Measurements from ENCODE around the gene COL23A1. TPM values are rescaled to one million over a fixed set of nuclear protein-coding genes. Genes with fewer than 3 reads are reported as not detected.

The COL23A1 gene
- total RNA-seq, 1 experiment from 2014 or later, result 5.7 TPM

GRCh38 chr5:178252258-178252657, 337.9 kb downstream of the COL23A1 start:
- no peaks in the 10 kb centered on the region for H3K79me2 ChIP-seq (ENCODE audit: low read length)
- H3K9ac ChIP-seq (ENCODE audit: low read length), result peak overlapping the region; percentile 68
- peak overlapping the region; percentile 18 for H3K4me2 ChIP-seq (ENCODE audit: low read depth, low read length, poor library complexity, severe bottlenecking)
- no peak overlapping the region for H2AFZ ChIP-seq (ENCODE audit: low read length)
- H3K9me3 ChIP-seq (ENCODE audit: low read length), result no peaks in the 10 kb centered on the region
- DNase-seq, result peak; percentile 74
- H3K9me2 ChIP-seq (replicated peaks; ENCODE audit: insufficient read depth, low read length), result no peaks in the 10 kb centered on the region
- peaks cover 95% of the 10 kb centered on the region for H3K4me1 ChIP-seq (ENCODE audit: low read length)
- no peaks in the 10 kb centered on the region for H4K20me1 ChIP-seq (ENCODE audit: insufficient read depth, low read depth, low read length)
- H3K4me3 ChIP-seq (ENCODE audit: low read length), result peak overlapping the region; percentile 25; the same call in 1 of the 2 replicates
- no peaks in the 10 kb centered on the region for H3K27me3 ChIP-seq (ENCODE audit: low read length)
- peak overlapping the region; percentile 100 for H3K27ac ChIP-seq (ENCODE audit: low read length)
- H3K36me3 ChIP-seq (ENCODE audit: insufficient read depth, low read length), result no peaks in the 10 kb centered on the region

GRCh38 chr5:178250263-178250662, 339.9 kb downstream of the COL23A1 start:
- Histone ChIP-seq H3K27me3 (ENCODE audit: low read length) (no peaks in the 10 kb centered on the region), H4K20me1 (ENCODE audit: insufficient read depth, low read depth, low read length) (no peaks in the 10 kb centered on the region), H2AFZ (ENCODE audit: low read length) (no peak overlapping the region), H3K27ac (ENCODE audit: low read length) (peak overlapping the region; percentile 100), H3K9me3 (ENCODE audit: low read length) (no peaks in the 10 kb centered on the region), H3K36me3 (ENCODE audit: insufficient read depth, low read length) (no peaks in the 10 kb centered on the region), H3K4me3 (ENCODE audit: low read length) (peak overlapping the region; percentile 57; the same call in 1 of the 2 replicates), H3K9me2 (replicated peaks; ENCODE audit: insufficient read depth, low read length) (no peaks in the 10 kb centered on the region), H3K79me2 (ENCODE audit: low read length) (no peaks in the 10 kb centered on the region), H3K4me2 (ENCODE audit: low read depth, low read length, poor library complexity, severe bottlenecking) (peak overlapping the region; percentile 68), H3K9ac (ENCODE audit: low read length) (peak overlapping the region; percentile 79), H3K4me1 (ENCODE audit: low read length) (peaks cover 95% of the 10 kb centered on the region)
- DNase-seq, result peak; percentile 78

DNA sequence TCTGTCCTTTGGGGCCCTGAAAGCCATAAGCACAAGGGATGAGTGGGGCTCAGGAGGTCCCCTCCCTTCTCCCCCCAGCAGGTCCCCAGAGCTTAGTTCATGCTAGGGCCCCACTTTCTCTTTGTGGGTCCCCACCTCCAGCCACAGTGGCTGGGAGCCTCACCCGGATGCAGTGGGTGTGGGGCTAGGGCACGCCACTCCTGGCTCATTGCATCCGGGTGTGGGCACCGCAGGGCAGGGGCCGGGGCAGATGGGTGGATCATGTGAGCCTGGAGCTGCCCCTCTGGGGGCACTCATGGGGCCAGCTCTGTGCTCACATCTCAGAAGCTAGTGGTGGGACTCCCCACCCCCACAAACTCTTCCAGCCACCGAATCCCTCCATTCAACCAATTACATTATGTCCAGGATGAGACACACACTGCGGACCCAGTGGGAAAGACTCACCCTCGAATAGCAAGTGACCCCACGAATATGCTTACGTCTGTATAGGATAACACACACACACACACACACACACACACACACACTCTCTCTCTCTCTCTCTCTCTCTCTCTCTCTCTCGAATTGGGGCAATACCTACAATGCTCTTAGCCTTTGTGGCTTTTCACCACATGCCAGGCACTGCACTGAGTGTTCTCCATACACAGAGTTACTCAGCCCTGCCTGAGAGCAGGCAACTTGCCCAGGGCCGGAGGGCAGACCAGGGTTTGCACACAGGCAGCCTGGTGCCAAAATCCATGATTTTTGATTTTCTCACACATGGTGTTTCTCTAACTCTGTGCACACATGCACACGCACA, 340.8 kb downstream of the COL23A1 start:
- H3K79me2 ChIP-seq (ENCODE audit: low read length), result no peaks in the 10 kb centered on the region
- H2AFZ ChIP-seq (ENCODE audit: low read length), result no peak overlapping the region
- no peaks in the 10 kb centered on the region for H3K27me3 ChIP-seq (ENCODE audit: low read length)
- peak overlapping the region; percentile 79 for H3K9ac ChIP-seq (ENCODE audit: low read length)
- no peaks in the 10 kb centered on the region for H3K9me3 ChIP-seq (ENCODE audit: low read length)
- peak overlapping the region; percentile 57; the same call in 1 of the 2 replicates for H3K4me3 ChIP-seq (ENCODE audit: low read length)
- no peaks in the 10 kb centered on the region for H4K20me1 ChIP-seq (ENCODE audit: insufficient read depth, low read depth, low read length)
- DNase-seq, result peak; percentile 90
- no peaks in the 10 kb centered on the region for H3K36me3 ChIP-seq (ENCODE audit: insufficient read depth, low read length)
- H3K9me2 ChIP-seq (replicated peaks; ENCODE audit: insufficient read depth, low read length), result no peaks in the 10 kb centered on the region
- H3K4me1 ChIP-seq (ENCODE audit: low read length), result peaks cover 95% of the 10 kb centered on the region
- peak overlapping the region; percentile 100 for H3K27ac ChIP-seq (ENCODE audit: low read length)
- H3K4me2 ChIP-seq (ENCODE audit: low read depth, low read length, poor library complexity, severe bottlenecking), result peak overlapping the region; percentile 68

- Histone ChIP-seq H3K4me1 (ENCODE audit: low read length) (peaks cover 93% of the 10 kb centered on the region), H3K36me3 (ENCODE audit: insufficient read depth, low read length) (no peaks in the 10 kb centered on the region), H4K20me1 (ENCODE audit: insufficient read depth, low read depth, low read length) (no peaks in the 10 kb centered on the region), H3K4me3 (ENCODE audit: low read length) (peak overlapping the region; percentile 57; the same call in 1 of the 2 replicates), H3K9me2 (replicated peaks; ENCODE audit: insufficient read depth, low read length) (no peaks in the 10 kb centered on the region), H3K9ac (ENCODE audit: low read length) (peak overlapping the region; percentile 79), H3K9me3 (ENCODE audit: low read length) (no peaks in the 10 kb centered on the region), H3K27ac (ENCODE audit: low read length) (peak overlapping the region; percentile 100), H3K27me3 (ENCODE audit: low read length) (no peaks in the 10 kb centered on the region), H3K4me2 (ENCODE audit: low read depth, low read length, poor library complexity, severe bottlenecking) (peak overlapping the region; percentile 68), H2AFZ (ENCODE audit: low read length) (no peak overlapping the region), H3K79me2 (ENCODE audit: low read length) (no peaks in the 10 kb centered on the region)
- peak; percentile 66 for DNase-seq
These were observed 341.4 kb downstream of the COL23A1 start for GRCh38 chr5:178248750-178249149.

GRCh38 chr5:178247481-178248456, 342.4 kb downstream of the COL23A1 start:
- H3K79me2 ChIP-seq (ENCODE audit: low read length), result no peaks in the 10 kb centered on the region
- peak overlapping the region; percentile 57; the same call in 1 of the 2 replicates for H3K4me3 ChIP-seq (ENCODE audit: low read length)
- peak overlapping the region; percentile 100 for H3K27ac ChIP-seq (ENCODE audit: low read length)
- H3K27me3 ChIP-seq (ENCODE audit: low read length), result no peaks in the 10 kb centered on the region
- no peaks in the 10 kb centered on the region for H3K9me3 ChIP-seq (ENCODE audit: low read length)
- H2AFZ ChIP-seq (ENCODE audit: low read length), result no peak overlapping the region
- peaks cover 85% of the 10 kb centered on the region for H3K4me1 ChIP-seq (ENCODE audit: low read length)
- H3K9me2 ChIP-seq (replicated peaks; ENCODE audit: insufficient read depth, low read length), result no peaks in the 10 kb centered on the region
- peak; percentile 84 for DNase-seq
- no peaks in the 10 kb centered on the region for H4K20me1 ChIP-seq (ENCODE audit: insufficient read depth, low read depth, low read length)
- H3K36me3 ChIP-seq (ENCODE audit: insufficient read depth, low read length), result no peaks in the 10 kb centered on the region
- peak overlapping the region; percentile 79 for H3K9ac ChIP-seq (ENCODE audit: low read length)
- peak overlapping the region; percentile 68 for H3K4me2 ChIP-seq (ENCODE audit: low read depth, low read length, poor library complexity, severe bottlenecking)

DNA sequence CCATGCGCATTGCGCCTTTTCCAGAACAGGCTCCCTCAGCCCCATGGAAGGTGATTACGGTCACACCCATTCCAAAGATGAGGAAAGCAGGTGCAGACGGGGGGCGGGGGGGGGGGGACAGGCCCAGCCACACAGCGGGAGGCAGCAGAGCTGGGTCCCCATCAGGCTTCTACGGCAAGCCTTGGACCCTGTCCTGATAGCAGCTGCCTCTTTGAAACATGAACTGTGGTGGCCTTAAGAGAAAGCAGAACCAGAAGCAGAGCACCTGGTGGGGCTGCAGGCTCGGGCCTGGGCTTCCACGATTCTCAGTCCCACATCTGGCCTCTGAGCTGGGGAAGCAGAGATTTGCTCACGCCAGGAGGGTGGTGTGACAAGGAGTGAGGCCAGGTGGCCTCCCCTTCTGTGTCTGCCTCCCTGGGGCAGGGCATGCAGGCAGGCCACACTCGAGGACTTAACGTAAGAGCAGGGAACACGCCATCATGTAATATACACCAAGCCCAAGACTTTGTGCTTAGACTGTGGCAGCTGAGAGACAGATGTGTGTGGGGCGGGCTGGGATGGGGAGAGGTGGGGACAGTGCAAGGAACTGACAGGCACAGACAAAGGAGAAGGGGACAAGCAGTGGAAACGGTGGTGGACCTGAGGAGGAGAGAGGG, 343.4 kb downstream of the COL23A1 start:
- H3K9ac ChIP-seq (ENCODE audit: low read length), result peak overlapping the region; percentile 79
- peak overlapping the region; percentile 68 for H3K4me2 ChIP-seq (ENCODE audit: low read depth, low read length, poor library complexity, severe bottlenecking)
- H2AFZ ChIP-seq (ENCODE audit: low read length), result no peak overlapping the region
- H3K4me3 ChIP-seq (ENCODE audit: low read length), result no peak overlapping the region
- H3K36me3 ChIP-seq (ENCODE audit: insufficient read depth, low read length), result no peaks in the 10 kb centered on the region
- H3K27me3 ChIP-seq (ENCODE audit: low read length), result no peaks in the 10 kb centered on the region
- H3K79me2 ChIP-seq (ENCODE audit: low read length), result no peaks in the 10 kb centered on the region
- H3K9me3 ChIP-seq (ENCODE audit: low read length), result no peaks in the 10 kb centered on the region
- peak; percentile 87 for DNase-seq
- peaks cover 76% of the 10 kb centered on the region for H3K4me1 ChIP-seq (ENCODE audit: low read length)
- H4K20me1 ChIP-seq (ENCODE audit: insufficient read depth, low read depth, low read length), result no peaks in the 10 kb centered on the region
- no peaks in the 10 kb centered on the region for H3K9me2 ChIP-seq (replicated peaks; ENCODE audit: insufficient read depth, low read length)
- H3K27ac ChIP-seq (ENCODE audit: low read length), result peak overlapping the region; percentile 100

- no peaks in the 10 kb centered on the region for H4K20me1 ChIP-seq (ENCODE audit: insufficient read depth, low read depth, low read length)
- H3K9me3 ChIP-seq (ENCODE audit: low read length), result no peaks in the 10 kb centered on the region
- DNase-seq, result no peak
- H3K4me1 ChIP-seq (ENCODE audit: low read length), result peaks cover 71% of the 10 kb centered on the region
- H3K27me3 ChIP-seq (ENCODE audit: low read length), result no peaks in the 10 kb centered on the region
- no peaks in the 10 kb centered on the region for H3K79me2 ChIP-seq (ENCODE audit: low read length)
- H3K27ac ChIP-seq (ENCODE audit: low read length), result peak overlapping the region; percentile 100; the same call in 1 of the 2 replicates
- no peak overlapping the region for H2AFZ ChIP-seq (ENCODE audit: low read length)
- no peaks in the 10 kb centered on the region for H3K36me3 ChIP-seq (ENCODE audit: insufficient read depth, low read length)
- no peak overlapping the region for H3K4me3 ChIP-seq (ENCODE audit: low read length)
- H3K9ac ChIP-seq (ENCODE audit: low read length), result no peak overlapping the region
- H3K9me2 ChIP-seq (replicated peaks; ENCODE audit: insufficient read depth, low read length), result no peaks in the 10 kb centered on the region
- H3K4me2 ChIP-seq (ENCODE audit: low read depth, low read length, poor library complexity, severe bottlenecking), result peak overlapping the region; percentile 2
These were observed 344.8 kb downstream of the COL23A1 start for GRCh38 chr5:178245389-178245788.
